Superior temporal gyrus (tissue), 1 donor: ENCODE results near the gene BTN1A1.
A peak's percentile ranks its signal among the peaks of the same experiment; 100 is the strongest.

ENCODE experiments used
- DNase-seq: peaks from one replicate; pipeline ENCODE4 v3.0.0-alpha.2; 2016; ENCODE audit errors: extremely low spot score

BTN1A1 gene

DNA sequence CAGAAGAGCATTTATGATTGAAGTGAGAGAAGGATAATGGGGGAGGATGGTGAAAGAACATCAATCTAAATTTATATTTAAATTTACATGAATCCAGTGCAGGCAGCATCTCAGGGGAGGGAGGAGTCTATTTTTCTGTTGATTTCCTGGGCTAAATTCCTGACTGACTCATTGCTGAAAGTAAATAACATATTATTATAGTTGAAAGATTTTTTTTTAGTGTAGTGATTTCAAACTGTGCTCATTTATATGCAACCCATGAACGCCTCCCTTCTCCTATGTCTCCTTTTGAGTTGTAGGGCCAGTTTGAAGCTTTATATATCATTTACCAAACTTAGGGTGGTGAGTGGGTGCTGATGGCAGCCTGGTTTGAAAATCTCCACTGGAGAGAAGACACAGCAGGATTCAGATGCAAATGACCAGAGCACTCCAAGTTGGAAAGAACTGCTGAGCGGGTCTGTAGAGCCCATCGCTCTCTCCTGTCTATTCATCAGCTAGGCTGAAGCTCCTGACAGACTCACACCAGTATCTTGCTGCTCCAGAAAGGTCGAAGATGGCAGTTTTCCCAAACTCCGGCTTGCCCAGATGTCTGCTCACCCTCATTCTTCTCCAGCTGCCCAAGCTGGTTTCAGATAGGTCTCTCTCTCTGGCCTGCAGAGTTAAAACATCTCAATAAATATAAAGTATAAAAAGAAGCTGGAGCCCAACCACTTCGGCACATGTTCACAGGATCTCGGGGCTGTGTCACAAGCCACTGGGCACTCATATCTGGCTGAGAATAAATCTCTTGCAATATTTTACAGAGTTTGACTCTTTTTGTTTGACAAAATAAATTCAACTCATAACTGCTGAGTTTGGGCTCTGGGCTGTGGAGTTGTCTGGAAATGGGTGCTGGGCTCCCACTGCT, 24.0 kb upstream of the BTN1A1 start:
- peak; percentile 19 for DNase-seq

DNA sequence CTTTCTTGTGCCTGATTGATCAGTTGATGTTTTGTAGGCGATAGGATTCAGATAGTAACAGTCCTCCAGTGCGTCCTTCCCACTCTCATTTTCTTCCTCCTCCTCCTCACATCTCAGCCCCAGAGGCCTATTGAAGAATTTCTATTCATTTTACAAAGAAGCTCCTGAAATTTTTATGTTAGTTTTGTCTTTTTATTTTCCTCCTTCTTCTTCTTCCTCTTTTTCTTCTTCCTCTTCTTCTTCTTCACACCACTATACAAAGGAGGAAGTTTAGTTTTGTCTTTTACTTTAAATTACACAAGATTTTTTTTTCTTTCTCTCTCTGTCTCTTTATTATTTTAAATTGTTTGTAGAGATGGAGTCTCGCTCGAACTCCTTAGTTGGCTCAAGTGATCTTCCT, 23.2 kb upstream of the BTN1A1 start:
- no peak for DNase-seq

DNA sequence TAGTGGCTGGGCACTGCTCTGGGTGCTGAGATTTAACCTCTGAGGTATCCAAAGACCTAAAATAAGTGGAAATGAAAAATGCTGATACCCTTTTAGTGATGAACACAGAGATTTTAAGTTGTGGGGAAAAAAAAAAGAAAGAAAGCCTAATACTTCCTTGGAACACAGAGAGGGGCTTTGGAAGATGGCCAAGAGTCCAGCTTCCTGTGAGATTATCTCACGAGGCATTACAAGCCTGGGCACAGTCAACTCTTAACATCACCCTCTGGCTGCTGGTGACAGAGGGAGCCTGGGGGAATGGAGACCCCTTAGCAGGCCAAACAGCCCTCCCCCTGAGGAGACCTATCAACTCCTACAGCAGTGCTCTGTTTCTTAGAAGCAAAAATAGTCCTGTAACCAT, 22.7 kb upstream of the BTN1A1 start:
- DNase-seq, result no peak

DNA sequence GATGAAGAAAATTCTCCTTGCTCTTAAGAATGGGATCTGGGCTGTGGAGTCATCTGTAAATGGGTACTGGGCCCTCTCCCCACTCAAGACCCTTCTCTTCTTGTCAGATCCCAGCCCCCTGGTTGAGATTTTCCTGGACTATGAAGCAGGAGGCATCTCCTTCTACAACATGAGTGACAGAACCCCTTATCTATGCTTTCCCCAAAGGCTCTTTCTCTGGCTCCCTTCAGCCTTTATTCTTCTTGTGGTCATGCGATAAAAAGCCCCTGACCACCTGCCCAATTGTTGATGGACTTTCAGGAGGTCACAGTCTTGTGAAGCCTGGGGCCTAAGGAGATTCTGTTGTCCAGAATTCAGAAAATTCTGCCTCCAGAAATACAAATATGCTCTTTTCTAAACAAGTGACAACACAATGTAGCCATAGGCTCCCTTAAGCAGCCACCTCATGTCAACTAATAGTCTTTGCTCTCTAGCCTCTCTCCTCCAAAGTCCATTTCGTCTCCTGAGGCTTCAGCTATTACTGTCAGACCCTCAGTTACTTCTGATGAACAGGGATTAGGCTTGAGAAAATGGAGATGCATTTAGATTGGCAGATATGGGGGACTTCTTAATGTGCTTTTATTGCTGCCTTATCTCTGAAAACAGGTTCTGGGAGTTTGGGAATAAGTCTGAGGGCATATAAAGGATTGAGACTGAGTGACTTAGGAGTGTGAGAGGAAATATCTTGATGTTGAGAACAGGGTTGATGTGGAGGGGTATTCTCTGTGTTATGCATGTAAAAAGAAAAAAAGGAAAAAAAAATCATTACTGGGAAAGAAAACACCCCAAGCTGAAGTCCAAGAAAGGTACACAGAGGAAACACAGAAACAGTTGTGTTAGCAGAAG, 21.8 kb upstream of the BTN1A1 start:
- DNase-seq, result no peak

DNA sequence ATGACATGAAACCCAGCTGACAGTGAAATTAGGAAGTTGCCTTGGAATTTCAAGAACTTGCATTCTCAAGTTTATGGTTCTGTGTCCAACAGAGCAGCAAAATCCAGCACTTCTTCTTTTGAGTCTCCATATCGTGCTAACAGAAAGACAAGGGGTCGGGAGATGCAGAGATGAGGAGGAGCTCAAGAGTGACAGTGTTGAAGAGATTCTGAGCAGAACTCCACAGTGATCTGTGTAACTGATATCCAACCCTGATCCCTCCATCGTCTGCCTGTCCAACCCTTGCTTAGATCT, 21.2 kb upstream of the BTN1A1 start:
- DNase-seq, result no peak

DNA sequence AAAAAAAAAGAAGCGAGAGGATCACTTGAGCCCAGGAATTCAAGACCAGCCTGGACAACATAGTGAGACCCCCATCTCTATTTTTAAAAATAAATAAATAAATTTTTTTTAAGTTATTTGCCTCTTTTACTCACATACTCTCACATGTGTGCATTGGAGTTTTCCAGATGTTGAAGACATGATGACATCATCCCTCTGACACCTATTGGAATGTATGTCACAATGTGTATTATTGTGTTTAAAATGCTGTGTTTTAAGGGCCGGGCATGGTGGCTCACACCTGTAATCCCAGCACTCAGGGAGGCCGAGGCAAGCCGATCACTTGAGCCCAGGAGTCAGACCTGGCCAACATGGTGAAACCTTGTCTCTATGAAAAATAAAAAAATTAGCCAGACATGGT, 17.8 kb upstream of the BTN1A1 start:
- DNase-seq, result no peak

DNA sequence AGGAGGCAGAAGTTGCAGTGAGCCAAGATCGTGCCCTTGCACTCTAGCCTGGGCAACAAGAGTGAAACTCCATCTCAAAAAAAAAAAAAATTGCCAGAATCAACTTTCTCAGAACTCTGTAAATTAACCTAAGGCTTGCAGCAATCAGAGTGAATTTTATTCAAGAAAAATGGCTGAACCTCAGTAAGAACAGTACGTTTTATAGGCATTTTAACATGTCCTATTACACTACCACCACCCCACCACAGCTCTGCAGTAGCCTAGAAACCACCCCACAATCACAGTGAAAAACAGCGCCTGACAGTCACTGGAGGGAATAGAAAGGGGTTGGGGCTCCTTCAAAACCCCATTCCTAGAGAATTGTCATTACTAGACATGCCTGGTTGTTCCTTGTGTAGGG, 16.4 kb upstream of the BTN1A1 start:
- DNase-seq, result no peak

DNA sequence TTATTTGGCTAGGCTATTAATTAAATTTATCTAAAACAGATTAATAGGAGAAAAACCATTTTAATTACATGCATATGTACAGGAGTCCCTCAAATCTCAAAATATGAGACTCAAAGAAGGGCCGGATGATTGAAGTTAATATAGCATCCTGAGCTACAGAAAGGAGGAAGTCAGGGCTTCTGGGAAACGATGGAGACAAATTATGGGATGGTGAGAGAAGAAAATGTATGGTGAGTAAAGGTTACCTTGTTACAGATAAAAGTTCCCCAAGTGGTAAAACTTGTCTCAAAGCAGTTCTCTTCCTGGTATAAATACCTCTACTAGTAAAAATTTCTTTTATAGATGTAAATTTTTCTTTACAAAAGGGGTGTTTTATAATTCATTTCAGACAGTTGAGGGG, 15.9 kb upstream of the BTN1A1 start:
- no peak for DNase-seq

DNA sequence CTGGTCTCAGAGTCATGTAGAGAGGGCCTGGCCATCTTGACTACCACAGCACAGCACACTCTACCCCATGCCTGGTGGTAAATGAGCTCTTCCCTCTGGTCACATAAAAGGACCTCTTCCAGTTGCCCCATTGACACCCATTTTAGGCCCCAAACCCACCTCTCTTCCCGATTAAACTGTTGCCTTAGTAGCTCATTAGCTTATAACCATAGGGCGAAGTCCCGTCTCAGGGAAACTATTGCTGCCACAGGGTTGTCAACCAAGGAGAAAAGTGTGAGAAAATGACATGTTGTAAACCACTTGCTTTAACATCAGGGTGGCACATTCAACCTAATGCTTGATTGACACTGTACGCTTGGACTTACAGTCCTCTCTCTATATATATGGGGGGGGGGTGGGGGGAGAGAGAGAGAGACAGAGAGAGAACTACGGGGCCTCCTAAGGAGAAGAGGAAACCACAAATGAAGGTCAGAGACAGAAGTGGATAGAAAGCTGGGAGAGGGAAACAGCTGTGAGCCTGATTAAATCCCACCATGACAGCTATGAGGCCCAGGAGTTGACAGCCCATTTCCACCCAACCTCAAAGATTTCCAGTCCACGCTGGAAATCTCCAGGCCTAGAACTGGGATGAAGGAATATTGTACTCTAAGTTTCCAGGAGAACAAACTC, 14.9 kb upstream of the BTN1A1 start:
- DNase-seq, result no peak

DNA sequence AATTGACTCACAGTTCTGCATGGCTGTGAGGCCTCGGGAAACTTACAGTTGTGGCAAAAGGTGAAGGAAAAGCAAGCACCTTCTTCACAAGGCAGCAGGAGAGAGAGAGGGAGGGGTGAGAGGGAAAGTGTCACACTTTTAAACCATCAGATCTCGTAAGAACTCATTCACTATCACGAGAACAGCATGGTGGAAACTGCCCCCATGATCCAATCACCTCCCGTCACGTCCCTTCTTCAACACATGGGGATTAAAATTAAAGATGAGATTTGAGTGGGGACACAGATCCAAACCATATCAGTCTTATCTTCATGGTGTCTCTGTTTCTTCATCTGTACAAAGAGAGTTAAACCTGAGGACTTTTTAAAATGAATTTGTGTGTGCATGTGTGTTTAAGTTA, 13.7 kb upstream of the BTN1A1 start:
- no peak for DNase-seq

DNA sequence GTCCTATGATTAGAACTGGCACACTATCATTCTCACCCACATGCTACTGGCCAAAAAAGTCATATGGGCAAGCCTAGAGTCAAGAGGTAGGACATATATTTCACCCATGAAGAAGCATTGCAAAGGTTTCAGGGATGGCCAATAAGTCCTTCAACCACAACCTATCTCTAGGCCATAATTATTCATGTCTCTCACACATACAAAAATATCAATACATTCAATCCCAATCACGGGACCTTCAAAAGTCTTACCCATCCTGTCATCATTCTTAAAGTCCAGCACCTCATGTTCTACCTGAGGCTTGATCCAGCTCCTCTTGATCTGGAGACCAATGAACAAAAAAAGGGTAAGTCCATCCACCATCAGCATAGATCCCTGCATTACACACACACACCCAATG, 12.6 kb upstream of the BTN1A1 start:
- DNase-seq, result no peak

DNA sequence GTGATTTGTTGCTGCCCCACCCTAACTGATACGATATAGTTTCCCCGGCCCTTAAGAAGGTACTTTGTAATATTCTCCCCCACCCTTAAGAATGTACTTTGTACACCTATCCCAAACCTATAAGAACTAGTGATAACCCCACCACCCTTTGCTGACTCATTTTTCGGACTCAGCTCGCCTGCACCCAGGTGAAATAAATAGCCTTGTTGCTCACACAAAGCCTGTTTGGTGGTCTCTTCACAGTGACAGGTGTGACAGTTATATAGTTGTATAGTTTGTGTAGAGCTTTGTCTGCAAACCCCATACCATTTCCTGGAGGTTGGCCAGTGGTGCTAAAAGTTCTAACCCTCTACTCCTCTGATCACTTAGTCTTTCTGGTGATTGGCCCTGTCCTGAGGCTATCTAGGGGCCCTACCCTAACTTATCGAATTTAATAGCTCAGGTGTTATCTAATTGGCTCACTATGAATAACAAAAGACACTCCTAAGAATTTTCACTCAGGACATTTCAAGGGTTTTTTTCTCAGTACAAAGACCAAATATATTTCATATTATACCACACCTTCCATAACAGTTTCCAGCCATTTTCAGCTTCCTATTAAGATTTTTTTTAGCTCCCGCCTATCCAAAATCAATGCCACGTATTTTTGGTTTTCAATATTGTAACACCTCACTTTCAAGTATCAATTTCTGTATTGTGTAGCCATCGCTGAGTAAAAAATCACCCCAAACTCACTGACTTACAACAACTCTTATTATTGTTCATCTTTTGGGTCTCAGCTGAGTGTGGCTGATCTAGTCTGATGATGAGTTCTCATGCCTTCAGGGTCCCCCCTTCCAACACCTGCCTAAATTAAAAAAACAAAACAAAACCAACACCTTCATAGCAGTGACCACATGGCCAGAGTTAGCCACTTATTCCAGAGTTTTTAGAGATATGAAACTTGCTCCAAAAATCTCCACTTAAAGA, 9.8 kb upstream of the BTN1A1 start:
- DNase-seq, result no peak

DNA sequence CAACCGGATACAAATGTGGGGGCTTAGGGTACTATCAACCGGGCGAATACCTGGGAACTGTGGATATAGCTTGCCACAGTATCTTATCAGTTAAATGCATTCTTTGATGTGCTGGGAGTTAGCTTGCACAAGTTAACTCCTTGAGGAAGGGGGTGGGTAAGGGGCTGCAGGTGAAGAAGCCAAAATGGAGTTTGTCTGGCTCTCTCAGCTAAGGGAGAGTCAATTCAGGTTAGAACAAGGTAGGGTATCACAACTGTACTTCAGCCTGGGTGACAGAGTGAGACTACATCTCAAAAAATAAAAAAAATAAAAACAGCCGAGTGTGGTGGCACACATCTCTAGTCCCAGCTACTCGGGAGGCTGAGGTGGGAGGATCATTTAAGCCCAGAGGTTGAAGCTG, 8.5 kb upstream of the BTN1A1 start:
- DNase-seq, result no peak

DNA sequence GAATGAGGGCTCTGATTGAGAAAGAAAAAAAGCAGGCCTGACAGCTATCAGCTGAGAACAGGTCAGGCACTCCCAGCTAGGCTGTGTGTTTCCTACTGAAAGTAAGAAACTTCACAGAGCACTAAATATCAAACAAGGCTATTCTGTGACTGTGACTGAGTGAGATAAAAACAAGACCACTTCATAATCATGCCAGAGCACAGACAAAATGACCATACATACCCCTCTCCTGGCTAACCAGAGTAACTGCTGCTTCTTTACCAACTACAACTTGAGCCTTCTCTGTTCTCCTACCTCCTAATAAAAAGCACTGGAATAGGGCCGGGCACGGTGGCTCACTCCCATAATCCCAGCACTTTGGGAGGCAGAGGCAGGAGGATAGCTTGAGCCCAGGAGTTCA, 6.8 kb upstream of the BTN1A1 start:
- DNase-seq, result no peak

DNA sequence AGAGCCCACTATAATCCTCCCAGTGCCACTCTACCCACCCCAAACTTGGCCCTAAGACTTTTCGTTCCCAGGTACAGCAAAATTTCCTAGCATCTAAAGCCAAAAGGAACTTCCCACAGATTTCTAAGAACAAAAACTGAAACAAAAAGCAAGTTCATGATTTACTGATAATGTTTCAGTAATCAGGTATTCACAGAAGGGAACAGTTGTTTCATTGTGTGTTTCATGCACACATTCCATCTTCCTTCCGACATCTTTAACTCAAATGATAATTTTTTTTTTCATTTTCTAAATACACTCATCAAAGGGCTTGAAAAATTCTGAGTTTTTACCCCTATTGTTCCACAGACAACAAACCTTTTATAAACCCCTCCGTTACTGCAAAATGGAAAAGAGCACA, 6.0 kb upstream of the BTN1A1 start:
- DNase-seq, result no peak

DNA sequence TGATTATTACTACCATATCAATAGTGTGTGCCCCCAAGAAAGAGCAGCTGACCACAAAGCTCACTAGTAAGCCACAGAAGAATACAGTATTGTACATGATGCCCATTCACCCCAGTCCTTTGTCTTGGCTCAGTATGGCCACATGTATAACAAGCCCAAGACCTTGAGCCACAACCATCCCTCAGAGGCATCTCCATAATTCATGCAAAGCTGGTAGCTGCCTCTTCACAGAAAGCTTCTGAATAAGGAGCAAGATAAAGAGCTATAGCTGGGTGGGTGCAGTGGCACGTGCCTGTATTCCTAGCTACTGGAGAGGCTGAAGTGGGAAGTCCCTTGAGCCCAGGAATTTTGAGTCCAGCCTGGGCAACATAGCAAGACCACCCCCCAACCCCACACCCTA, 4.8 kb upstream of the BTN1A1 start:
- DNase-seq, result no peak

DNA sequence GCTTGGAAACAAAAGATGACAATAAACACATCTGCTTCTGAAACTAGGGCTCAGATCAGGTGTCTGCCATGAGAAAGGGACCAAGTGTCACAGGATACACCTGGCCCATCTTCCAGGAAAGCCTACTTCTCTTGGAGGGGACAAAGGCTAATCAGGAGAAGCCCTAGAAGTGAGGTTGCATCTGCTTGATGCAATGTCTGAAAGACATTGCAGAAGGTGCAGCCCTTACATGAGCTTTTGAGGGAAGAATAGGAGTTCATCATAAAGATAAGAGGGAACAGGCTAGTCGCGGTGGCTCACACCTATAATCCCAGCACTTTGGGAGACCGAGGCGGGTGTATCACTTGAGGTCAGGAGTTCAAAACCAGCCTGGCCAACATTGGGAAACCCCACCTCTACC, 2.5 kb upstream of the BTN1A1 start:
- no peak for DNase-seq

DNA sequence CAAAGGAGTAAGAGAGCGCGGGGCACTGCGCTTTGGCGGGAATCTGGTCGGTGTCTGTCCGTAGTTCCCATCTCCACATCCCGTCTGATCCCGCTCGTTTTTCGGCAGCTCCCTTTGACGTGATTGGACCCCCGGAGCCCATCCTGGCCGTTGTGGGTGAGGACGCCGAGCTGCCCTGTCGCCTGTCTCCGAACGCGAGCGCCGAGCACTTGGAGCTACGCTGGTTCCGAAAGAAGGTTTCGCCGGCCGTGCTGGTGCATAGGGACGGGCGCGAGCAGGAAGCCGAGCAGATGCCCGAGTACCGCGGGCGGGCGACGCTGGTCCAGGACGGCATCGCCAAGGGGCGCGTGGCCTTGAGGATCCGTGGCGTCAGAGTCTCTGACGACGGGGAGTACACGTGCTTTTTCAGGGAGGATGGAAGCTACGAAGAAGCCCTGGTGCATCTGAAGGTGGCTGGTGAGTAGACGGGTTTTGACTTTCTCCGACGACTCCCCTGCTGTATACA, 1.4 kb downstream of the BTN1A1 start:
- DNase-seq, result no peak

DNA sequence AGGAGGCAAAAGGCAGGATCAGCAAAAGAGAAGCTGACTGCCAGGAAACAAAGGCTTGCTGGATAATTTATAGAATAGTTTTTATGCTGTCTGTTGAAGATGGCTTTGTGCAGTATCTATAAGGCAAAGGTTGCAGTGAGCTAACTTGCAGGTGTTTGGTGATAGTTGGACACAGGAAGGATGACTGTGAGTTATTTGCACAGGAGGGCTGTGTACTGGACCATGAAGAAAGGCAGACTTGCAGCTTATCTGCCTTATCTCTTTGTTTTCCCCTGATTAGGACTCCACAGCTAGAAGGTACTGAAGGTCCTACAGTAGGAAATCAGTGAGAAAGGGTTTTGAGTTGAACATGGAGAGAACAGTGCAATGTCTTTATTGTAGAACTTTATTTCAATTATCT, 2.1 kb downstream of the BTN1A1 start:
- DNase-seq, result no peak

DNA sequence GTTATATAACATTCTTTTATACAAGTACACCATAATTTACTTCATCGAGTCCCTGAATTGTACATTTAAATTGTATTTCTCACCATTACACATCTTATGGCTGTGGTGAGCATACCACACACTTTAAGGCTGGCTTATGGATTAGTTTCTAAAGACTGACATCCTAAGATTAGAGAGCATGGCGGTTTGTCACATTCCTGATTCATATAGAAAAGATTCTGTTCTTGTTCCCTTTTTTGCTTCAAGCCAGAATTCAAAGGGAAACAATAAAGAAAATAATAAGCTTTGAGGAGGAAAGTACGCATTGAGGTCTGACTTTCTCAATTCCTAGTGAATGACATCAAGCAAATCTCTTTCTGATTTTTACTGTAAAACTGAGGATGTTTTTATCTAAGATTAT, 2.5 kb downstream of the BTN1A1 start:
- DNase-seq, result no peak

DNA sequence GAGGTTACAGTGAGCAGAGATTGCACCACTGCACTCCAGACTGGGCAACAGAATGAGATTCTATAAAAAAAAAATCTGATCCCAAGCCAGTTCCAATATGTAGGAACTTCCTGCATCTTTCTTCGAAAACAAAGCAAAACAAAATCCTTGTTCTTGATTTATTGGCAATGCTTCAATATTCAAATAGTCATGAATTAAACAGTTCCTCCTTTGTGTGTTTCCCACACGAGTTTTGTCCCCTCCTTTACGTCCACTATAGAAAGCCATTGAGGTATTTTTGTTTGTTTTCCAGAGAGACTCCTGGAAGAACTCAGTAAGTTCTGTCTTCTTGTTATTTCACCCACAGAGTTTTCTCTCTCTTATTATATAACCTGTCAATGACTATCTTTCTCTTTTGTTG, 7.6 kb downstream of the BTN1A1 start:
- peak; percentile 59 for DNase-seq
